GM12801 (cell line): Measurements from ENCODE around the gene DUSP19.

Experiments used
- CTCF ChIP-seq: IDR thresholded peaks from one replicate; pipeline ENCODE4 v1.5.1; 2011; ENCODE audit warnings: control low read depth; ENCODE audit not compliant: insufficient read length; ENCODE audit errors: extremely low read depth

The DUSP19 gene

GRCh38 chr2:183124957-183125255, 46.4 kb downstream of the DUSP19 start:
- no peak for TF ChIP-seq CTCF

- TF ChIP-seq CTCF = no peak
These were observed 47.3 kb downstream of the DUSP19 start for GRCh38 chr2:183125659-183126341.

- TF ChIP-seq CTCF = no peak
These were observed 48.1 kb downstream of the DUSP19 start for GRCh38 chr2:183126635-183127034.

- TF ChIP-seq CTCF = no peak
These were observed 55.5 kb downstream of the DUSP19 start for GRCh38 chr2:183134016-183134415.

- TF ChIP-seq CTCF = no peak
These were observed 70.4 kb downstream of the DUSP19 start for GRCh38 chr2:183148955-183149354.

GRCh38 chr2:183149489-183149888, 70.9 kb downstream of the DUSP19 start:
- no peak for TF ChIP-seq CTCF
